Neural cell (in vitro differentiated cells): ENCODE measurements around the gene HSPA4L. TPM values are rescaled to one million over a fixed set of nuclear protein-coding genes. Genes with fewer than 3 reads are reported as not detected.

ENCODE experiments used
- H2AFZ ChIP-seq: fragments of 200-600, 300-800 bp; sonication (generic), shearing (Covaris generic); 2 replicates; pipeline ENCODE4 v1.6.0; 2014; ENCODE audit warnings: low read depth, mild to moderate bottlenecking, antibody characterized with exemption, low read length, moderate library complexity
- H3F3A ChIP-seq: fragments of 200-600 bp; shearing (Covaris generic); 2 replicates; pipeline ENCODE4 v1.6.1; 2016; ENCODE audit warnings: mild to moderate bottlenecking, moderate library complexity, mixed read lengths, antibody characterized with exemption, low read length; ENCODE audit not compliant: insufficient read depth, poor library complexity, severe bottlenecking
- H3K27ac ChIP-seq: fragments of 200-600, 300-800 bp; sonication (generic), shearing (Covaris generic); 2 replicates; pipeline ENCODE4 v1.5.1; 2014; ENCODE audit warnings: mild to moderate bottlenecking, low read length, moderate library complexity
- H3K27me3 ChIP-seq: fragments of 300-800, 200-600 bp; sonication (generic), shearing (Covaris generic); 2 replicates; pipeline ENCODE4 v1.6.0; 2014; ENCODE audit warnings: mild to moderate bottlenecking, low read depth, low read length, moderate library complexity; ENCODE audit not compliant: insufficient read depth
- H3K36me3 ChIP-seq: fragments of 300-800, 200-600 bp; sonication (generic), shearing (Covaris generic); 2 replicates; pipeline ENCODE4 v1.5.1; 2014; ENCODE audit warnings: mild to moderate bottlenecking, antibody characterized with exemption, low read length, moderate library complexity; ENCODE audit not compliant: insufficient read depth
- H3K4me2 ChIP-seq: fragments of 300-800, 200-600 bp; sonication (generic), shearing (Covaris generic); 2 replicates; pipeline ENCODE4 v1.6.0; 2014; ENCODE audit warnings: mild to moderate bottlenecking, low read length
- H3K4me3 ChIP-seq: fragments of 300-800, 200-600 bp; sonication (generic), shearing (Covaris generic); 2 replicates; pipeline ENCODE4 v1.5.1; 2014; ENCODE audit warnings: mild to moderate bottlenecking, low read length, moderate library complexity
- H3K79me2 ChIP-seq: fragments of 200-600 bp; shearing (Covaris generic); replicated peaks from 2 replicates; pipeline ENCODE4 v1.6.0; 2014; ENCODE audit warnings: mild to moderate bottlenecking, low read length, moderate library complexity; ENCODE audit not compliant: insufficient read depth
- H3K9ac ChIP-seq: fragments of 300-800, 200-600 bp; sonication (generic), shearing (Covaris generic); 2 replicates; pipeline ENCODE4 v1.6.1; 2016; ENCODE audit warnings: mild to moderate bottlenecking, low read length, mixed read lengths
- H3K9me2 ChIP-seq: fragments of 200-600 bp; shearing (Covaris generic); 2 replicates; pipeline ENCODE4 v1.6.1; 2016; ENCODE audit warnings: mild to moderate bottlenecking, low read length, mixed read lengths; ENCODE audit not compliant: insufficient read depth
- H3K9me3 ChIP-seq: fragments of 200-600, 300-800 bp; sonication (generic), shearing (Covaris generic); 2 replicates; pipeline ENCODE4 v1.6.1; 2016; ENCODE audit warnings: mild to moderate bottlenecking, mixed run types, low read length, moderate library complexity, mixed read lengths
- H4K20me1 ChIP-seq: fragments of 200-600 bp; shearing (Covaris generic); 2 replicates; pipeline ENCODE4 v1.6.1; 2016; ENCODE audit warnings: mild to moderate bottlenecking, mixed run types; ENCODE audit not compliant: insufficient read depth
- CTCF ChIP-seq: fragments of 450-650 bp; IDR thresholded peaks from 2 replicates; pipeline ENCODE4 v1.5.1; 2014; ENCODE audit warnings: antibody characterized with exemption, mild to moderate bottlenecking, moderate library complexity; ENCODE audit not compliant: poor library complexity, severe bottlenecking
- EP300 ChIP-seq: fragments of 450-650 bp; conservative IDR thresholded peaks from 2 replicates; pipeline ENCODE4 v1.6.1; 2014; ENCODE audit warnings: antibody characterized with exemption, mild to moderate bottlenecking, moderate library complexity; ENCODE audit not compliant: poor library complexity, severe bottlenecking
- EZH2 ChIP-seq: fragments of 200-600, 300-800 bp; shearing (Covaris generic), sonication (generic); IDR thresholded peaks from 2 replicates; pipeline ENCODE4 v1.6.1; 2014; ENCODE audit warnings: antibody characterized with exemption, low read length, borderline replicate concordance, mild to moderate bottlenecking; ENCODE audit not compliant: insufficient read depth, poor library complexity, severe bottlenecking
- MXI1 ChIP-seq: fragments of 450-650 bp; conservative IDR thresholded peaks from 2 replicates; pipeline ENCODE4 v1.6.1; 2014; ENCODE audit warnings: antibody characterized with exemption, mild to moderate bottlenecking; ENCODE audit not compliant: poor library complexity, severe bottlenecking
- POLR2AphosphoS5 ChIP-seq: IDR thresholded peaks from 2 replicates; pipeline ENCODE4 v1.6.1; 2012
- RAD21 ChIP-seq: fragments of 450-650 bp; conservative IDR thresholded peaks from 2 replicates; pipeline ENCODE4 v1.6.1; 2014; ENCODE audit warnings: antibody characterized with exemption, mild to moderate bottlenecking, moderate library complexity
- REST ChIP-seq: IDR thresholded peaks from 2 replicates; pipeline ENCODE4 v1.6.1; 2012; ENCODE audit warnings: borderline replicate concordance
- SMC3 ChIP-seq: fragments of 450-650 bp; conservative IDR thresholded peaks from 2 replicates; pipeline ENCODE4 v1.6.1; 2014; ENCODE audit warnings: antibody characterized with exemption, mild to moderate bottlenecking, moderate library complexity; ENCODE audit not compliant: poor library complexity
- TAF1 ChIP-seq: IDR thresholded peaks from 2 replicates; pipeline ENCODE4 v1.6.1; 2012; ENCODE audit warnings: low read depth
- polyA plus RNA-seq: library from polyadenylated mRNA; depleted of rRNA; stranded (reverse); fragments of >200 nt; gene quantifications from 2 replicates; pipeline ENCODE4 v1.2.3, GENCODE V29; 2014

HSPA4L gene
- polyA plus RNA-seq, 1 donor from 2014 or later, result 12.5 TPM

DNA sequence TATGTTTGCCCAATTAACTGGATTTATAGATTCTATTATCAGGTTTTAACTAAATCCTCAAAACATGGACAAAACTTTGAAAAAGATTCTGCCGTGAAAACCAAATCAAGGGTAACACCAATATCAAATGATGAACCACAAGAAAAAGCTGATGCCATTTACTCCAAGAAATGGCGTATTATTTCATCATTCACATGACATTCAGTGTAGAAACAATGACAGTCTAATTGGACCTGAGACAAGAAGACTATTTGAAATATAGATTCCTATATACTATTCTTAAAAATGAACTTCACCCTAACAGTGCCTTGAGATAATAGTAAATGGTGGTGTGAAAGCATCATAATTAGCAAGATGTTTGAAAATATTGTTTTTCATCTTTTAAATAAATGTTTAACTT, 47.1 kb upstream of the HSPA4L start:
- no peak for TF ChIP-seq MXI1
- TF ChIP-seq POLR2AphosphoS5, result peak; percentile 14
- no peak for TF ChIP-seq RAD21
- TF ChIP-seq EZH2, result no peak
- TF ChIP-seq REST, result no peak
- no peak for TF ChIP-seq TAF1
- no peak for TF ChIP-seq SMC3
- no peak for TF ChIP-seq CTCF
- TF ChIP-seq EP300, result peak; percentile 75
- H3K27ac ChIP-seq, result no peak overlapping the region
- H4K20me1 ChIP-seq, result no peaks in the 10 kb centered on the region
- H3K27me3 ChIP-seq, result no peaks in the 10 kb centered on the region
- H3K36me3 ChIP-seq, result no peaks in the 10 kb centered on the region
- no peaks in the 10 kb centered on the region for H3K9me3 ChIP-seq
- H3F3A ChIP-seq, result no peaks in the 10 kb centered on the region
- no peaks in the 10 kb centered on the region for H3K9me2 ChIP-seq
- H3K4me3 ChIP-seq, result no peak overlapping the region
- no peak overlapping the region for H2AFZ ChIP-seq
- no peak overlapping the region for H3K9ac ChIP-seq
- H3K79me2 ChIP-seq, result no peaks in the 10 kb centered on the region
- H3K4me2 ChIP-seq, result no peak overlapping the region

DNA sequence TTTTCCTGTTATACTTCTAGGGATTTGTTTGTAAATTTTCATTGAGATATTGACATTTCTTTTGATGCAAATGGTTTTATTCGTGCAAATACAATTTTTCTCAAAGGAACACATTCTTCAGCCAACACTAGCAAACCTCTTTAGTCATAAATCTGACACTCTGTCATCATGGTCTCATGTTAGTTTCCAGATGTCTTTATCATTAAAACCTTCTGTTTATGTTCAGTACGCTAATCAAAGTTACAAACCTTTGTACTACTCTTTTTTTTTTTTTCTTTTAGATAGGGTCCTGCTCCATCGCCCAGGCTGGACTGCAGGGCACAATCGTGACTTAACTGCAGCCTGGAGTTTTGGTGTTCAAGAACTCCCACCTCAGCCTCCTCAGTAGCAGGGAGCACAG, 44.8 kb upstream of the HSPA4L start:
- Histone ChIP-seq H3K27me3 (no peaks in the 10 kb centered on the region), H3K9me2 (no peaks in the 10 kb centered on the region), H4K20me1 (no peaks in the 10 kb centered on the region), H3F3A (no peaks in the 10 kb centered on the region), H2AFZ (no peak overlapping the region), H3K9ac (no peak overlapping the region), H3K36me3 (no peaks in the 10 kb centered on the region), H3K27ac (no peak overlapping the region), H3K4me2 (no peak overlapping the region), H3K4me3 (no peak overlapping the region), H3K79me2 (no peaks in the 10 kb centered on the region), H3K9me3 (peaks cover 3% of the 10 kb centered on the region)
- TF ChIP-seq RAD21 (no peak), EP300 (no peak), TAF1 (no peak), REST (no peak), POLR2AphosphoS5 (no peak), CTCF (no peak), MXI1 (no peak)
